OCI-LY7 (cell line): ENCODE results near the gene MBD1.
"Not testable (repeated sequence)": the region's sequence is repeated elsewhere in the genome, so short reads cannot be mapped to it uniquely, and the experiment has no call there.

Source experiments
- EZH2phosphoT487 ChIP-seq: fragments of 200-600 bp; sonication (generic); IDR thresholded peaks from 2 replicates; pipeline ENCODE4 v1.6.1; 2018; ENCODE audit warnings: low read depth, borderline replicate concordance, mild to moderate bottlenecking, mixed run types, antibody characterized with exemption, low read length, moderate library complexity, mixed read lengths
- TF ChIP-seq, protein P1 (sequence below): fragments of 200-600 bp; sonication (generic); conservative IDR thresholded peaks from 2 replicates; pipeline ENCODE4 v1.5.1; 2014; ENCODE audit warnings: mild to moderate bottlenecking, antibody characterized with exemption, low read length, moderate library complexity, mixed read lengths

DNA sequence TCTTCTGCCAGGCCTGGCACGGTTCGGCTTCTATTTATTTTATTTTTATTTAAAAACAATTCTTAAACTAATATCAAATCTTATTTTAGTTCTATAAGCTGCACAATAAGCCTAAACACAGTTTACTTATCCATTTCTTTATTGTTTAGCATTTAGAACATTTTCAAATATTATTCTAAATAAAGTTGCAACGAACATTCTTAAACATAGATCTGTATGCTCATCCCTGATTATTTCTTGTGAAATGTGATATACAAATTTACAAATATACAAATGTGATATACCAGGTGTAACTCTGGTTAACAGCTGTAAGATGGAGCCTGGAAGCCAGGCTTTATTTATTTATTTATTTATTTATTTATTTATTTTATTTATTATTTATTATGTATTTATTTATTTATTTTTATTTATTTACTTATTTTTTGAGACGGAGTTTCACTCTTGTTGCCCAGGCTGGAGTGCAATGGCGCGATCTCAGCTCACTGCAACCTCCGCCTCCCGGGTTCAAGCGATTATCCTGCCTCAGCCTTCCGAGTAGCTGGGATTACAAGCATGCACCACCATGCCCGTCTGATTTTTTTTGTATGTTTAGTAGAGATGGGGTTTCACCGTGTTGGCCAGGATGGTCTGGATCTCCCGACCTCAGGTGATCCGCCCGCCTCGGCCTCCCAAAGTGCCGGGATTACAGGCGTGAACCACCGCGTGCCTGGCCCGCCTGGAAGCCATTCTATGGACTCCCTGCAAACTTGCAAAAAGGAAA, 7.2 kb upstream of the MBD1 start:
- TF ChIP-seq, protein P1, sequence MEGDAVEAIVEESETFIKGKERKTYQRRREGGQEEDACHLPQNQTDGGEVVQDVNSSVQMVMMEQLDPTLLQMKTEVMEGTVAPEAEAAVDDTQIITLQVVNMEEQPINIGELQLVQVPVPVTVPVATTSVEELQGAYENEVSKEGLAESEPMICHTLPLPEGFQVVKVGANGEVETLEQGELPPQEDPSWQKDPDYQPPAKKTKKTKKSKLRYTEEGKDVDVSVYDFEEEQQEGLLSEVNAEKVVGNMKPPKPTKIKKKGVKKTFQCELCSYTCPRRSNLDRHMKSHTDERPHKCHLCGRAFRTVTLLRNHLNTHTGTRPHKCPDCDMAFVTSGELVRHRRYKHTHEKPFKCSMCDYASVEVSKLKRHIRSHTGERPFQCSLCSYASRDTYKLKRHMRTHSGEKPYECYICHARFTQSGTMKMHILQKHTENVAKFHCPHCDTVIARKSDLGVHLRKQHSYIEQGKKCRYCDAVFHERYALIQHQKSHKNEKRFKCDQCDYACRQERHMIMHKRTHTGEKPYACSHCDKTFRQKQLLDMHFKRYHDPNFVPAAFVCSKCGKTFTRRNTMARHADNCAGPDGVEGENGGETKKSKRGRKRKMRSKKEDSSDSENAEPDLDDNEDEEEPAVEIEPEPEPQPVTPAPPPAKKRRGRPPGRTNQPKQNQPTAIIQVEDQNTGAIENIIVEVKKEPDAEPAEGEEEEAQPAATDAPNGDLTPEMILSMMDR: not testable (repeated sequence)
- TF ChIP-seq EZH2phosphoT487: not testable (repeated sequence)
